Esophagus muscularis mucosa (tissue), 4 donors: ENCODE data around the gene SHANK3.

Source experiments
- CTCF ChIP-seq, 3 experiments: fragments of 200-600 bp in 2 of 3; fragments of 450-650 bp in 1 of 3; sonication (generic) in 2 of 3; IDR thresholded peaks; one replicate each; pipeline ENCODE4 v1.5.1; 2017 to 2019; ENCODE audit warnings: antibody characterized with exemption in 3 of 3, mild to moderate bottlenecking in 2 of 3, moderate library complexity in 1 of 3
- EP300 ChIP-seq: sonication (generic); formaldehyde crosslinking; IDR thresholded peaks from one replicate; pipeline ENCODE4 v1.6.1; 2017; ENCODE audit warnings: antibody characterized with exemption
- POLR2A ChIP-seq: fragments of 450-650 bp; IDR thresholded peaks from one replicate; pipeline ENCODE4 v1.6.1; 2017; ENCODE audit warnings: antibody characterized with exemption, moderate library complexity, mild to moderate bottlenecking, low read depth
- POLR2AphosphoS5 ChIP-seq, 2 donors: sonication (generic); formaldehyde crosslinking; IDR thresholded peaks; one replicate each; pipeline ENCODE4 v1.6.1; 2017; ENCODE audit warnings: antibody characterized with exemption in 2 of 2

- TF ChIP-seq CTCF (IDR thresholded peaks at IDR 0.05) (no peak), POLR2A (no peak), POLR2AphosphoS5 (IDR thresholded peaks at IDR 0.05) (peak; percentile 57 to 64), EP300 (no peak)
Measured at GRCh38 chr22:50656122-50657070, 16.2 kb upstream of the SHANK3 start.
